Liver (tissue), 3 donors: ENCODE results near the gene OSBPL10.

Experiments
- EGR1 ChIP-seq, 2 donors: IDR thresholded peaks; 2 replicates each; pipeline ENCODE4 v1.6.1; 2016 to 2018; ENCODE audit warnings: antibody characterized with exemption in 2 of 2, low read depth in 2 of 2
- FOXA2 ChIP-seq: IDR thresholded peaks from 2 replicates; pipeline ENCODE4 v1.6.1; 2016; ENCODE audit warnings: antibody characterized with exemption
- HNF4G ChIP-seq: IDR thresholded peaks from 2 replicates; pipeline ENCODE4 v1.6.1; 2016; ENCODE audit warnings: antibody characterized with exemption
- RAD21 ChIP-seq, 2 donors: IDR thresholded peaks; 2 replicates each; pipeline ENCODE4 v1.6.1; 2016; ENCODE audit warnings: antibody characterized with exemption in 2 of 2, mild to moderate bottlenecking in 2 of 2
- SP1 ChIP-seq: IDR thresholded peaks from 2 replicates; pipeline ENCODE4 v1.6.1; 2018; ENCODE audit warnings: antibody characterized with exemption, mild to moderate bottlenecking
- TAF1 ChIP-seq: conservative IDR thresholded peaks from 2 replicates; pipeline ENCODE4 v1.6.1; 2016; ENCODE audit warnings: antibody characterized with exemption, mild to moderate bottlenecking
- TF ChIP-seq, protein P1 (sequence below): fragments of 150-350 bp; IDR thresholded peaks from 2 replicates; pipeline ENCODE4 v1.5.1; 2017; ENCODE audit warnings: improper control_type of control experiment, low read depth, low read length; ENCODE audit not compliant: missing input control
- TF ChIP-seq, protein P2 (sequence below): IDR thresholded peaks from 2 replicates; pipeline ENCODE4 v1.6.1; 2016; ENCODE audit warnings: antibody characterized with exemption
- donor health status: healthy.
- donor health status: healthy.

DNA sequence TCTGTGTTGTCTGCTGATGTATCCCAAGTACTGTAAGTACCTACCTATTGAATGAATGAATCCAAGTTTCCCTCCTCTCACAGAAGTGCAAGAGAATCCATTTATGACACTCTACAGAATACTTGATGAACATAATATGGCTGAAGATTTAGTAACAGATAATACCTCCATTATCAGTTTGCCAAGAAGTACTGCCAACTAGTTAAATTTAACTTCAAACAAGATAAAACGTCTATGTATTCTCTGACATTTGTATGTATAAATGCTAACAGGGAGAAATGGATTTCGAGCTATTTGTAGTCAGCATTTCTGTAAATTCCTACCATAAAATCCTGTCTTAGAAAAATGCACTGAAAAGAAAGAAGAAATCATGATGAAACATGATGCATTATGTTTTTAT is 230.7 kb downstream of the OSBPL10 start:
- TF ChIP-seq, protein P1, sequence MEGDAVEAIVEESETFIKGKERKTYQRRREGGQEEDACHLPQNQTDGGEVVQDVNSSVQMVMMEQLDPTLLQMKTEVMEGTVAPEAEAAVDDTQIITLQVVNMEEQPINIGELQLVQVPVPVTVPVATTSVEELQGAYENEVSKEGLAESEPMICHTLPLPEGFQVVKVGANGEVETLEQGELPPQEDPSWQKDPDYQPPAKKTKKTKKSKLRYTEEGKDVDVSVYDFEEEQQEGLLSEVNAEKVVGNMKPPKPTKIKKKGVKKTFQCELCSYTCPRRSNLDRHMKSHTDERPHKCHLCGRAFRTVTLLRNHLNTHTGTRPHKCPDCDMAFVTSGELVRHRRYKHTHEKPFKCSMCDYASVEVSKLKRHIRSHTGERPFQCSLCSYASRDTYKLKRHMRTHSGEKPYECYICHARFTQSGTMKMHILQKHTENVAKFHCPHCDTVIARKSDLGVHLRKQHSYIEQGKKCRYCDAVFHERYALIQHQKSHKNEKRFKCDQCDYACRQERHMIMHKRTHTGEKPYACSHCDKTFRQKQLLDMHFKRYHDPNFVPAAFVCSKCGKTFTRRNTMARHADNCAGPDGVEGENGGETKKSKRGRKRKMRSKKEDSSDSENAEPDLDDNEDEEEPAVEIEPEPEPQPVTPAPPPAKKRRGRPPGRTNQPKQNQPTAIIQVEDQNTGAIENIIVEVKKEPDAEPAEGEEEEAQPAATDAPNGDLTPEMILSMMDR: no peak
- TF ChIP-seq, protein P2, sequence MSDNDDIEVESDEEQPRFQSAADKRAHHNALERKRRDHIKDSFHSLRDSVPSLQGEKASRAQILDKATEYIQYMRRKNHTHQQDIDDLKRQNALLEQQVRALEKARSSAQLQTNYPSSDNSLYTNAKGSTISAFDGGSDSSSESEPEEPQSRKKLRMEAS: no peak
- TF ChIP-seq EGR1 (IDR thresholded peaks at IDR 0.05; ENCODE audit: low read depth in 2 of 2) (no peak), SP1 (no peak), TAF1 (no peak), RAD21 (IDR thresholded peaks at IDR 0.05) (no peak), FOXA2 (no peak), HNF4G (no peak)
